ENCODE results near the gene PGAM2.

Gene PGAM2

DNA sequence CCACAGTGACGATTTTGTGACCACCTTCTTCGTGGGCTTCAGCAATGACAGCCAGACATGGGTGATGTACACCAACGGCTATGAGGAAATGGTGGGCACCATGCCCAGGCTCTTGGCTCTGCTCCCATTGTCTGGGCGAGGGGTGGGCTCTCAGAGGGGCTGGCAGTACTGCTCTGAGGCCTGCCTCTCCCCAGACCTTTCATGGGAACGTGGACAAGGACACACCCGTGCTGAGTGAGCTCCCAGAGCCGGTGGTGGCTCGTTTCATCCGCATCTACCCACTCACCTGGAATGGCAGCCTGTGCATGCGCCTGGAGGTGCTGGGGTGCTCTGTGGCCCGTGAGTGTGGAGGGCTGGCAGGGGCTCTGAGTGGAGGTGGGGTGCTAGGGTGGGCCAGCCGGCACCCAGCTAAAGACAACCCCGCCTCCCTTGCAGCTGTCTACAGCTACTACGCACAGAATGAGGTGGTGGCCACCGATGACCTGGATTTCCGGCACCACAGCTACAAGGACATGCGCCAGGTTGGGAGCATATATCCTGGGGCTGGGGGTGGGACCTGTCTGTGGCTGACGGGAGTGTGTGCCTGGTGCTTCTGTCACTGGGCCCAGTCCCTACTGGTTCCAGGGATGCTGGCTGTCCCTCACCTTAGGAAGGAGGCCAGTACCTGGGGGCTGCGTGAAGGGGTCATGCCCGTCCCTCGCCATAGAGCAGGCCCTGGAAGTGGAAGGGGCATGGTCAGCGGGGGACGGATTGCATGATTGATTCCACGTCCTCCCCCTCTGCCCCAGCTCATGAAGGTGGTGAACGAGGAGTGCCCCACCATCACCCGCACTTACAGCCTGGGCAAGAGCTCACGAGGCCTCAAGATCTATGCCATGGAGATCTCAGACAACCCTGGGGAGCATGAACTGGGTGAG lies 45.6 kb upstream of the PGAM2 start:
- H3K18ac ChIP-seq (ENCODE audit: low read depth in 1 of 2, low read length in 2 of 2) = no peak overlapping the region

DNA sequence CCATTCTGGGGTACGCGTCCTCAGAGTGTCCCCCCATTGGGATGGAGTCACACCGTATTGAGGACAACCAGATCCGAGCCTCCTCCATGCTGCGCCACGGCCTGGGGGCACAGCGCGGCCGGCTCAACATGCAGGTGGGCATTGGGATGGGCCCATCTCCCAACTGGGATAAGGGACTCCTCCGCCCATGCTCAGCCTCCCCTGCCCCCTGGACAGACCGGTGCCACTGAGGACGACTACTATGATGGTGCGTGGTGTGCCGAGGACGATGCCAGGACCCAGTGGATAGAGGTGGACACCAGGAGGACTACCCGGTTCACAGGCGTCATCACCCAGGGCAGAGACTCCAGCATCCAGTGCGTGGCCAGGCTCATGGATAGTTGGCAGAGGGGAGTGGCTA lies 44.6 kb upstream of the PGAM2 start:
- H2AFZ ChIP-seq (ENCODE audit: low read depth, low read length) = no peak overlapping the region
- peaks cover 18% of the 10 kb centered on the region for H3K79me1 ChIP-seq (replicated peaks; ENCODE audit: low read length, poor library complexity, severe bottlenecking)
- no peaks in the 10 kb centered on the region for H3K27me3 ChIP-seq (ENCODE audit: control insufficient read depth in 1 of 2, insufficient read depth in 1 of 2, low read length in 2 of 2)
- H3K27ac ChIP-seq (ENCODE audit: low read length, poor library complexity, severe bottlenecking) = no peak overlapping the region
- H2BK12ac ChIP-seq (ENCODE audit: low read length in 2 of 2) = no peak overlapping the region
- H2BK120ac ChIP-seq (ENCODE audit: low read depth, low read length) = no peak overlapping the region
- H3K23ac ChIP-seq (ENCODE audit: low read length in 2 of 2) = no peak overlapping the region
- no peaks in the 10 kb centered on the region for H3K9me3 ChIP-seq (ENCODE audit: control insufficient read depth, low read length)
- no peak overlapping the region for H3K4me2 ChIP-seq (ENCODE audit: low read length, poor library complexity, severe bottlenecking)
- H3K4me3 ChIP-seq (ENCODE audit: insufficient read depth in 1 of 2, low read depth in 1 of 2, low read length in 2 of 2) = no peak overlapping the region
- H3K18ac ChIP-seq (ENCODE audit: low read depth in 1 of 2, low read length in 2 of 2) = no peak overlapping the region
- 96% methylated on average over 18 of the region's 18 CpGs for WGBS
- H2BK15ac ChIP-seq (ENCODE audit: low read depth, poor library complexity, severe bottlenecking) = no peak overlapping the region
- H3K9ac ChIP-seq (ENCODE audit: low read length) = no peak overlapping the region
- no peak overlapping the region for H2AK5ac ChIP-seq (ENCODE audit: low read length, severe bottlenecking)
- peak overlapping the region; percentile 19 for H4K91ac ChIP-seq (ENCODE audit: low read length)
- peaks cover 54% of the 10 kb centered on the region for H3K4me1 ChIP-seq (ENCODE audit: control insufficient read depth, insufficient read depth, low read depth, low read length)
- no peak for DNase-seq
- no peak overlapping the region for H4K8ac ChIP-seq (ENCODE audit: low read length)
- H3K4ac ChIP-seq (ENCODE audit: low read depth in 1 of 2, low read length in 2 of 2) = no peak overlapping the region
- H3K14ac ChIP-seq (ENCODE audit: low read length in 2 of 2) = no peak overlapping the region
- H3K36me3 ChIP-seq (ENCODE audit: control insufficient read depth in 1 of 2, insufficient read depth in 2 of 2, low read depth in 1 of 2, low read length in 2 of 2) = peaks cover 82 to 91% of the 10 kb centered on the region in 2 experiments
- H2BK5ac ChIP-seq (ENCODE audit: low read depth, low read length, poor library complexity, severe bottlenecking) = no peak overlapping the region

More for the DNA sequence above, 45.6 kb upstream of the PGAM2 start:
- Histone ChIP-seq H3K4me1 (ENCODE audit: control insufficient read depth, insufficient read depth, low read depth, low read length) (peaks cover 52% of the 10 kb centered on the region), H2AFZ (ENCODE audit: low read depth, low read length) (no peak overlapping the region), H2BK120ac (ENCODE audit: low read depth, low read length) (no peak overlapping the region), H4K91ac (ENCODE audit: low read length) (no peak overlapping the region), H3K36me3 (ENCODE audit: control insufficient read depth in 1 of 2, insufficient read depth in 2 of 2, low read depth in 1 of 2, low read length in 2 of 2) (peaks cover 89 to 100% of the 10 kb centered on the region in 2 experiments), H4K8ac (ENCODE audit: low read length) (no peak overlapping the region), H3K79me1 (replicated peaks; ENCODE audit: low read length, poor library complexity, severe bottlenecking) (peaks cover 22% of the 10 kb centered on the region), H3K23ac (ENCODE audit: low read length in 2 of 2) (no peak overlapping the region), H3K9me3 (ENCODE audit: control insufficient read depth, low read length) (no peaks in the 10 kb centered on the region), H2AK5ac (ENCODE audit: low read length, severe bottlenecking) (no peak overlapping the region), H2BK15ac (ENCODE audit: low read depth, poor library complexity, severe bottlenecking) (no peak overlapping the region), H2BK12ac (ENCODE audit: low read length in 2 of 2) (no peak overlapping the region), H3K27ac (ENCODE audit: low read length, poor library complexity, severe bottlenecking) (no peak overlapping the region), H3K4me3 (ENCODE audit: insufficient read depth in 1 of 2, low read depth in 1 of 2, low read length in 2 of 2) (no peak overlapping the region), H2BK5ac (ENCODE audit: low read depth, low read length, poor library complexity, severe bottlenecking) (no peak overlapping the region), H3K14ac (ENCODE audit: low read length in 2 of 2) (no peak overlapping the region), H3K4ac (ENCODE audit: low read depth in 1 of 2, low read length in 2 of 2) (no peak overlapping the region), H3K27me3 (ENCODE audit: control insufficient read depth in 1 of 2, insufficient read depth in 1 of 2, low read length in 2 of 2) (no peaks in the 10 kb centered on the region), H3K4me2 (ENCODE audit: low read length, poor library complexity, severe bottlenecking) (no peak overlapping the region), H3K9ac (ENCODE audit: low read length) (no peak overlapping the region)
- no peak for DNase-seq
- WGBS = 92% methylated on average over 27 of the region's 27 CpGs

DNA sequence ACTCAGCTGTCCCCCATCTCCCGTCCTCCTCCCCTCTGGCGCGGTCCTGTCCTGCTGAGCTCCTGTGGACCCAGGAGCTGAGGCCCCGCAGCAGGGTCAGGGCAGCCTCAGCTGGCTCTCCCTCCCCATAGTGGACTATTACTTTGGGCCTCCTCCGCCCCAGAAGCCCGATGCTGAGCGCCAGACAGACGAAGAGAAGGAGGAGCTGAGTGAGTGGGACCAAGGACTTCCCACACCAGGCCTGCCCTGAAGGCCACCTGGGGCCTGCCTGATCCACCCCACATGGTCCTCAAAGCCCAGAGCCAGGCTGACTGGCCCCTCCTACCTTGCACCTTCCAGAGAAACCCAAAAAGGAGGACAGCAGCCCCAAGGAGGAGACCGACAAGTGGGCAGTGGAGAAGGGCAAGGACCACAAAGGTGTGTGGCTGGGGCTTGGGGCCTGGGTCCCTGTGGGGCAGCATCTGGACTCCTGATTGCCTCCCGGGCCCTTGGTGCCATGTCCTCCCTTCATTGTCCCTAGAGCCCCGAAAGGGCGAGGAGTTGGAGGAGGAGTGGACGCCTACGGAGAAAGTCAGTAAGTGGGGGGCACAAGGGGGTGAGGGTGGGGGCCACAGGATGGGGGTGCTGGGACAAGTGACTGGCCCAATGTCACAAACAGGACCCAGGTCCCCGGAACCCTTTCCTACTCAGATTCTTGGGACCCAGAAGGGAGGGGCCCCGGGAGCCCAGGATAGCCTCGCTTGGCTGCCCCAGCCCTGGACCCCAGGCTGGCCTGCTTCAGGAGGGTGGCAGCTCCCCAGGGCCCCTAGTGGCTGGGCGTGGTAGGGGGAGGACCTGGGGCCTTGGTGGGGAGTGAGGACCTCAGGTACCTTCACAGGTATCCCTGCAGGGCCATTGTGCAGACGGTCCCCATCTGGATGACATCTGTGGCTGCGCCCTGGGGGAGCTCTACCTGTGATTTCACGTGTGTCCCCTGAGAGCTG lies 43.7 kb upstream of the PGAM2 start:
- Histone ChIP-seq H3K4me2 (ENCODE audit: low read length, poor library complexity, severe bottlenecking) (no peak overlapping the region), H2BK120ac (ENCODE audit: low read depth, low read length) (no peak overlapping the region), H4K91ac (ENCODE audit: low read length) (no peak overlapping the region), H3K14ac (ENCODE audit: low read length in 2 of 2) (no peak overlapping the region), H4K8ac (ENCODE audit: low read length) (no peak overlapping the region), H3K18ac (ENCODE audit: low read depth in 1 of 2, low read length in 2 of 2) (no peak overlapping the region), H2BK5ac (ENCODE audit: low read depth, low read length, poor library complexity, severe bottlenecking) (no peak overlapping the region), H3K4me1 (ENCODE audit: control insufficient read depth, insufficient read depth, low read depth, low read length) (peaks cover 54% of the 10 kb centered on the region), H3K79me1 (replicated peaks; ENCODE audit: low read length, poor library complexity, severe bottlenecking) (peaks cover 18% of the 10 kb centered on the region), H3K36me3 (ENCODE audit: control insufficient read depth in 1 of 2, insufficient read depth in 2 of 2, low read depth in 1 of 2, low read length in 2 of 2) (peaks cover 73 to 81% of the 10 kb centered on the region in 2 experiments), H3K9me3 (ENCODE audit: control insufficient read depth, low read length) (no peaks in the 10 kb centered on the region), H2AK5ac (ENCODE audit: low read length, severe bottlenecking) (no peak overlapping the region), H3K23ac (ENCODE audit: low read length in 2 of 2) (no peak overlapping the region), H3K27ac (ENCODE audit: low read length, poor library complexity, severe bottlenecking) (no peak overlapping the region), H3K4me3 (ENCODE audit: insufficient read depth in 1 of 2, low read depth in 1 of 2, low read length in 2 of 2) (no peak overlapping the region), H3K27me3 (ENCODE audit: control insufficient read depth in 1 of 2, insufficient read depth in 1 of 2, low read length in 2 of 2) (no peaks in the 10 kb centered on the region), H3K9ac (ENCODE audit: low read length) (no peak overlapping the region), H3K4ac (ENCODE audit: low read depth in 1 of 2, low read length in 2 of 2) (no peak overlapping the region), H2BK12ac (ENCODE audit: low read length in 2 of 2) (no peak overlapping the region), H2BK15ac (ENCODE audit: low read depth, poor library complexity, severe bottlenecking) (no peak overlapping the region), H2AFZ (ENCODE audit: low read depth, low read length) (no peak overlapping the region)
- 93% methylated on average over 21 of the region's 21 CpGs for WGBS
- no peak for DNase-seq
